Left lung (tissue), 10 donors: ENCODE data around the gene ZC3H18. TPM values are rescaled to one million over a fixed set of nuclear protein-coding genes. Genes with fewer than 3 reads are reported as not detected.

Experiments
- ATAC-seq: fragments of 200-7000 bp; cut with Tn5 transposase; one replicate; pipeline ENCODE4 v1.9.1; 2020; ENCODE audit warnings: moderate library complexity
- DNase-seq, 4 donors: peaks; one replicate each; pipeline ENCODE4 v3.0.0-alpha.2; 2013 to 2020
- H3K27ac ChIP-seq, 2 donors: fragments of 200-600 bp; sonication (generic) in 1 of 2; one replicate each; pipeline versions ENCODE4 v1.5.0 to v1.8.0; 2020 to 2021
- H3K27me3 ChIP-seq, 2 donors: fragments of 200-600 bp; sonication (generic) in 1 of 2; one replicate each; pipeline versions ENCODE4 v1.5.0 to v1.8.0; 2020 to 2021
- H3K36me3 ChIP-seq, 2 donors: fragments of 200-600 bp; sonication (generic) in 1 of 2; one replicate each; pipeline versions ENCODE4 v1.5.0 to v1.8.0; 2020 to 2021
- H3K4me1 ChIP-seq, 2 donors: fragments of 200-600 bp; one replicate each; pipeline ENCODE4 v1.8.0; 2021
- H3K4me3 ChIP-seq, 2 donors: fragments of 200-600 bp; sonication (generic) in 1 of 2; one replicate each; pipeline versions ENCODE4 v1.5.0 to v1.8.0; 2020 to 2021; ENCODE audit warnings: mild to moderate bottlenecking in 1 of 2
- H3K9me3 ChIP-seq, 2 donors: fragments of 200-600 bp; sonication (generic) in 1 of 2; one replicate each; pipeline versions ENCODE4 v1.5.0 to v1.8.0; 2020 to 2021
- intact Hi-C, 2 donors: fragments of 100-400 bp; cut with DNase I; formaldehyde crosslinking; loops; one replicate each; pipeline versions ENCODE4 v1.11.2 to v1.14.2; 2022
- polyA plus RNA-seq, 6 donors: library from polyadenylated mRNA; unstranded; fragments of 120-200 nt; gene quantifications; one replicate each; pipeline ENCODE4 v1.2.1, GENCODE V29; 2013; ENCODE audit not compliant: insufficient read length in 6 of 6
- total RNA-seq, 2 donors: library from RNA; stranded (reverse); fragmentation: NEBNext Ultra II Directional; extraction: Animal tissue kit (Norgen Biotek cat#: 25700); gene quantifications; one replicate each; pipeline ENCODE4 v1.2.1, GENCODE V29; 2021
- TF ChIP-seq, protein P1 (sequence below), 2 donors: fragments of 200-600 bp; sonication (generic) in 1 of 2; IDR thresholded peaks; one replicate each; pipeline versions ENCODE4 v1.5.0 to v1.8.0; 2021; ENCODE audit warnings: antibody characterized with exemption in 2 of 2
- donor health status: DM: no; HTN: yes; CAD: no.
- donor health status: DM: no; HTN: no; CAD: no.

The ZC3H18 gene
- total and polyA plus RNA-seq, 8 donors: 33.8 to 53.1 (median 38.5) TPM

DNA sequence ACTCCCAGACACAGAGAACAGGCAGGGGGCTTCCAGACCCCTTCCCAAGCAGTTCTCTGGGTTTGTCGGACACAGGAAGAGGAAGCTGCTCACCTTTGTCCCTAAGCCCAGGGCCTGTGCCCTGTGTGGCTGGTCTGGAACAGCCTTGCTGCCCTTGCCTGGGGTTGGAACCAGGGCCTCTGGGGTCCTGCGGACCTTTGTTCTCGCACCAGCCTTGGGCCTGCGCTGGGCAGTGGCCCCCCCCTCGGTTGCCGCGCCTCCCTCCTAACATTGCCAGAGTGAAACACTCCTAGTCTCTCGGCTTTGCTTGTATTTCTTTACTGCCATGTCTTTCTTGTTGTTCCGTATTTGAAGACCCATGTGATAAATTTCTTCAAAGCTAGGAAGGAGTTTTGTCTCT, 59.6 kb downstream of the ZC3H18 start:
- H3K27me3 ChIP-seq: no peaks in the 10 kb centered on the region
- peaks cover 0 to 86% of the 10 kb centered on the region in 2 donors for H3K36me3 ChIP-seq
- DNase-seq: no peak

DNA sequence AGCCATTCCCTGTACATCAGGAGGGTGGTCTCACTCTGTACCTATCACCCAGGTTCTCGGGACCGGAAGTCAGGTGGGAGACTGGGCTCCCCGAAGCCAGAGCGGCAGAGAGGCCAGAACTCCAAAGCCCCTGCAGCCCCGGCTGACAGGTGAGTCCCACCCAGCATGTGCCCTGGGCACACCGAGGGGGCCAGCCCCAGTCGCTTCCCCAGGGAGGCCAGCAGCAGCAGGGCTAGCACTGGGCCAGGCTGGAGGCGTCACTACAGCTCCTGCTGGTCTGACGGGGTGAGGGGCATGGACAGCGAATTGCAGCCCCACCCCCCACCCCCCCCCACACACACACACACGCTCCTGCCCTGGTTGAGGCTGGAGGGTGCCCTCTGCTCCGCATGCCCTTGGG, 60.2 kb downstream of the ZC3H18 start:
- no peak for DNase-seq
- H3K27ac ChIP-seq: no peak overlapping the region
- H3K4me3 ChIP-seq: no peak overlapping the region
- H3K4me1 ChIP-seq: peaks cover 6 to 23% of the 10 kb centered on the region in 2 donors
- H3K9me3 ChIP-seq: no peaks in the 10 kb centered on the region
- H3K36me3 ChIP-seq: peaks cover 0 to 80% of the 10 kb centered on the region in 2 donors
- H3K27me3 ChIP-seq: peaks cover 0 to 1% of the 10 kb centered on the region in 2 donors
- intact Hi-C loops: no loop called here
- TF ChIP-seq, protein P1, sequence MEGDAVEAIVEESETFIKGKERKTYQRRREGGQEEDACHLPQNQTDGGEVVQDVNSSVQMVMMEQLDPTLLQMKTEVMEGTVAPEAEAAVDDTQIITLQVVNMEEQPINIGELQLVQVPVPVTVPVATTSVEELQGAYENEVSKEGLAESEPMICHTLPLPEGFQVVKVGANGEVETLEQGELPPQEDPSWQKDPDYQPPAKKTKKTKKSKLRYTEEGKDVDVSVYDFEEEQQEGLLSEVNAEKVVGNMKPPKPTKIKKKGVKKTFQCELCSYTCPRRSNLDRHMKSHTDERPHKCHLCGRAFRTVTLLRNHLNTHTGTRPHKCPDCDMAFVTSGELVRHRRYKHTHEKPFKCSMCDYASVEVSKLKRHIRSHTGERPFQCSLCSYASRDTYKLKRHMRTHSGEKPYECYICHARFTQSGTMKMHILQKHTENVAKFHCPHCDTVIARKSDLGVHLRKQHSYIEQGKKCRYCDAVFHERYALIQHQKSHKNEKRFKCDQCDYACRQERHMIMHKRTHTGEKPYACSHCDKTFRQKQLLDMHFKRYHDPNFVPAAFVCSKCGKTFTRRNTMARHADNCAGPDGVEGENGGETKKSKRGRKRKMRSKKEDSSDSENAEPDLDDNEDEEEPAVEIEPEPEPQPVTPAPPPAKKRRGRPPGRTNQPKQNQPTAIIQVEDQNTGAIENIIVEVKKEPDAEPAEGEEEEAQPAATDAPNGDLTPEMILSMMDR (IDR thresholded peaks at IDR 0.05): no peak
- no peak for ATAC-seq

More for the DNA sequence above, 59.6 kb downstream of the ZC3H18 start:
- no peak overlapping the region for H3K27ac ChIP-seq
- H3K4me3 ChIP-seq: no peak overlapping the region
- H3K4me1 ChIP-seq: peaks cover 5 to 17% of the 10 kb centered on the region in 2 donors
- intact Hi-C loops: no loop called here
- TF ChIP-seq, protein P1 (IDR thresholded peaks at IDR 0.05): no peak
- ATAC-seq: no peak
- no peaks in the 10 kb centered on the region for H3K9me3 ChIP-seq

DNA sequence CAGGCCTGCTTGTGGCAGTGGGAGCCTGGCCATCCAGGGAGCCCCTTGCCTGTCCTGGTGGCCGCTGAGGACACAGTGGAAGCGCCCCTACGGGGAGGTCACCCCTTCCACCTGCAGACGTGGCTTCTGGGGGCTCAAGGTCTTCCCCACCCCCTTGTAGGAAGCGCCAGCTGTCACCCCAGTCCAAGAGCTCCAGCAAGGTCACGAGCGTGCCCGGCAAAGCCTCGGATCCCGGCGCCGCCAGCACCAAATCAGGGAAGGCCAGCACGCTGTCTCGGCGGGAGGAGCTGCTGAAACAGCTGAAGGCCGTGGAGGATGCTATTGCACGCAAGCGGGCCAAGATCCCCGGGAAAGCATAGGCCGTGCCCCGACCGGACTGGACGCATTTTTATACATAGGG, 60.7 kb downstream of the ZC3H18 start:
- intact Hi-C loops: no loop called here
- H3K4me1 ChIP-seq: peaks cover 6 to 25% of the 10 kb centered on the region in 2 donors
- no peak overlapping the region for H3K4me3 ChIP-seq
- peaks cover 0 to 6% of the 10 kb centered on the region in 2 donors for H3K27me3 ChIP-seq
- no peaks in the 10 kb centered on the region for H3K9me3 ChIP-seq
- TF ChIP-seq, protein P1 (IDR thresholded peaks at IDR 0.05): no peak
- peaks cover 0 to 75% of the 10 kb centered on the region in 2 donors for H3K36me3 ChIP-seq
- DNase-seq (no peak), ATAC-seq (no peak)
- H3K27ac ChIP-seq: no peak overlapping the region

DNA sequence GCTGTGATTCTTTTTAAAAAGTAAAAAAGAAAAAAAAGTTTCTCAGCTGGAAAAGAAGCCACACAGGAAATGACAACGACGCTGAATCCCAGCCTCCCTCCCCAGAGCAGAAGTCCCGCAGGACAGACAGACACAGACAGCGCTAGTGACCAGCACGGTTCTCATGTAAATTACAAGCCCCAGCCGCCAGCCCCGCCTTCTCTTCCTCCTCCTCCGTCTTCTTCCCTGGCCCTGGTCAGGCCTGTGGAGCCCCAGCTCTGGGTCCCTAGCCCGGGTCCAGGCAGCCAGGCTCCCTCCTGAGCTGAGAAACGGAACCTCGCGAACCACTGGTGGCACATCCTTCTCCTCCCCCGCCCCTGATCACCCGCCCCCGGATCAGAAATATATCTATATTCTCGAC, 61.2 kb downstream of the ZC3H18 start:
- Histone ChIP-seq H3K27me3 (peaks cover 0 to 11% of the 10 kb centered on the region in 2 donors), H3K9me3 (no peaks in the 10 kb centered on the region), H3K36me3 (peaks cover 0 to 70% of the 10 kb centered on the region in 2 donors), H3K4me3 (no peak overlapping the region), H3K4me1 (peaks cover 6 to 25% of the 10 kb centered on the region in 2 donors), H3K27ac (no peak overlapping the region)
- intact Hi-C loops: no loop called here
- no peak for ATAC-seq
- DNase-seq: no peak
- TF ChIP-seq, protein P1 (IDR thresholded peaks at IDR 0.05): no peak

DNA sequence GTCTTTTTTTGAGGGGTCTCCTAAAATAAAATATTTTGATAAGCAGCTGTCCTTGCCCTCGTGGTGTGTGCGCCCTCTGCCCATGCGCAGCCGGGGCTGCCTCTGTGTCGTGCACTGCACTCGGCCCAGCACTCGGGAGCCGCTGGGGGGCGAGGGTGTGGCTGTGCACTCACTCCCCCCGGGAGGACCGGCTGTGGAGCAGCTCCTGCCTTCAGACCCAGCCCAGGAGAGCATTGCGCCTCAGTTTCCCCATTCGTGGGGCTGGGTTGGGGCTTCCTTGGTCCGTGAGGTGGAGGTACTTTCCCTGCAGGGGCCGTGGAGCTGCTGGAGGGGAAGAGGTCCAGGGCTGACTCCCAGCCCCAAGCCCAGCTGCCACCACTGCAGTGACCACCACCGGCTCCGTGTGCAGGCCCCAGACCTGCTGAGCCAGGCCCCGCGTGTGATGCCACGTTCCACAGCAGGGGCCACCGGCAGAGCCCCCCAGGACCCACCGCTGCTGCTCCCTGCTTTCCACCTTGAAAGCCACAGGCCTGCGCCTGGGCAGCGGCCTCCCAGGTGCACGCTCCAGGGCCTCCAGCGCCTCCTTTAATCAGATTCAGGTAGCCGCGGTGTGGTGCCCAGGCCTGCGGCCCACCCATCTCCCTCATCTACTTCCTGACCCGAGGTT, 61.9 kb downstream of the ZC3H18 start:
- intact Hi-C loops: no loop called here
- no peaks in the 10 kb centered on the region for H3K9me3 ChIP-seq
- ATAC-seq (no peak), DNase-seq (no peak)
- no peak overlapping the region for H3K27ac ChIP-seq
- peaks cover 0 to 64% of the 10 kb centered on the region in 2 donors for H3K36me3 ChIP-seq
- no peak overlapping the region for H3K4me3 ChIP-seq
- TF ChIP-seq, protein P1 (IDR thresholded peaks at IDR 0.05): no peak
- peaks cover 3 to 17% of the 10 kb centered on the region in 2 donors for H3K27me3 ChIP-seq
- peaks cover 6 to 25% of the 10 kb centered on the region in 2 donors for H3K4me1 ChIP-seq
